ENCODE results near the gene TPGS1. TPM values are rescaled to one million over a fixed set of nuclear protein-coding genes. Genes with fewer than 3 reads are reported as not detected.

TPGS1 gene
- total and polyA plus RNA-seq, 2 of the 8 experiments (the other 6 are each of a cell fraction or from before 2014, with no cell fraction given), result 9.1 to 10.6 TPM

GRCh38 chr19:491146-491741 lies 16.1 kb upstream of the TPGS1 start:
- H2BK5ac ChIP-seq (ENCODE audit: low read depth, low read length), result no peak overlapping the region
- H3K4me1 ChIP-seq (replicated peaks in 1 of 4; ENCODE audit: control insufficient read depth in 3 of 4, insufficient read depth in 4 of 4, low read length in 3 of 4), result peaks cover 0 to 6% (median 2%) of the 10 kb centered on the region in 4 experiments; a peak in 3 of 7 replicates
- H2AK5ac ChIP-seq (ENCODE audit: low read depth, low read length), result no peak overlapping the region
- no peak overlapping the region for H3K4ac ChIP-seq (replicated peaks; ENCODE audit: insufficient read length, low read depth, low read length)
- FAIRE-seq (no peak), DNase-seq (ENCODE audit: low read depth in 1 of 2, low spot score in 2 of 2) (peak in 1 of 2 experiments; percentile 67)
- no peak overlapping the region for H4K8ac ChIP-seq (ENCODE audit: extremely low read depth, insufficient read depth, low read length)
- H3K79me2 ChIP-seq (ENCODE audit: control insufficient read depth in 1 of 2, insufficient read depth in 2 of 2, low read length in 2 of 2), result no peaks in the 10 kb centered on the region
- H3K23me2 ChIP-seq (ENCODE audit: low read depth, low read length), result peaks cover 5% of the 10 kb centered on the region; the same call in 1 of the 2 replicates
- H3K79me1 ChIP-seq (ENCODE audit: low read depth, low read length), result no peaks in the 10 kb centered on the region; the same call in 1 of the 2 replicates
- H2BK15ac ChIP-seq (ENCODE audit: low read length), result no peak overlapping the region
- peak overlapping the region; percentile 71 for H3K18ac ChIP-seq (ENCODE audit: extremely low read depth, low read length)
- CTCF ChIA-PET (ENCODE audit: partially characterized antibody), result interaction anchor here (0.8 to 1.6 kb wide), 5 partner anchors 15 to 127 kb away, joined by 3 to 7 read pairs (median 7); no protein-coding TSS in a partner anchor
- H4K5ac ChIP-seq (ENCODE audit: insufficient read length, low read depth, low read length), result no peak overlapping the region
- H2BK12ac ChIP-seq (ENCODE audit: low read depth, low read length), result no peak overlapping the region
- H4K91ac ChIP-seq (replicated peaks; ENCODE audit: insufficient read length, low read length), result no peak overlapping the region
- H2AFZ ChIP-seq (ENCODE audit: low read length), result no peak overlapping the region
- no peak overlapping the region for H3K56ac ChIP-seq (replicated peaks; ENCODE audit: insufficient read length, low read depth, low read length)
- H2BK20ac ChIP-seq (ENCODE audit: low read length), result no peak overlapping the region
- no peak overlapping the region; the same call in 1 of the 2 replicates for H3K27ac ChIP-seq (ENCODE audit: low read depth, low read length)
- H3K4me3 ChIP-seq (ENCODE audit: extremely low read depth in 1 of 4, insufficient read depth in 2 of 4, low read depth in 3 of 4, low read length in 4 of 4), result no peak overlapping the region
- no peak for TF ChIP-seq CBX5 (IDR thresholded peaks at IDR 0.05; ENCODE audit: low read depth, low read length)
- no peak for TF ChIP-seq ASH2L (IDR thresholded peaks at IDR 0.05; ENCODE audit: low read length)
- TF ChIP-seq YY1 (IDR thresholded peaks at IDR 0.05; ENCODE audit: low read depth, low read length), result no peak
- no peak for TF ChIP-seq RNF2 (IDR thresholded peaks at IDR 0.05; ENCODE audit: borderline replicate concordance, low read depth, low read length, missing control alignments, poor library complexity, severe bottlenecking)
- TF ChIP-seq JUND (IDR thresholded peaks at IDR 0.05; ENCODE audit: low read length), result no peak
- no peak for TF ChIP-seq EGR1 (IDR thresholded peaks at IDR 0.05; ENCODE audit: borderline replicate concordance, low read depth, low read length)
- no peak for TF ChIP-seq RBBP5 (IDR thresholded peaks at IDR 0.05; ENCODE audit: borderline replicate concordance, low read depth, low read length)
- TF ChIP-seq EP300 (IDR thresholded peaks at IDR 0.05; ENCODE audit: borderline replicate concordance in 1 of 2, low read depth in 2 of 2, low read length in 2 of 2), result no peak
- no peak overlapping the region for H3K14ac ChIP-seq (ENCODE audit: insufficient read length)
- peak overlapping the region in 1 of 4 experiments; percentile 9; a peak in 1 of 7 replicates for H3K9ac ChIP-seq (replicated peaks in 1 of 4; ENCODE audit: extremely low read depth in 1 of 4, low read depth in 3 of 4, low read length in 3 of 4)
- no peaks in the 10 kb centered on the region for H3K36me3 ChIP-seq (ENCODE audit: control insufficient read depth in 2 of 4, insufficient read depth in 4 of 4, low read length in 3 of 4)
- peaks cover 0 to 2% of the 10 kb centered on the region in 2 experiments; a peak in 1 of 4 replicates for H3K9me3 ChIP-seq (ENCODE audit: insufficient read depth in 2 of 2, low read depth in 1 of 2, low read length in 1 of 2)
- no peak overlapping the region for H2BK120ac ChIP-seq (replicated peaks; ENCODE audit: low read depth, low read length)
- no peak overlapping the region for H3K23ac ChIP-seq (ENCODE audit: insufficient read length)
- POLR2A ChIA-PET (ENCODE audit: partially characterized antibody), result interaction anchor here (1.2 kb wide), 1 partner anchor 146 kb away, joined by 3 read pairs; the partner anchor contains the start of gene MIER2
- H3K4me2 ChIP-seq (ENCODE audit: insufficient read depth in 1 of 2, low read depth in 2 of 2, low read length in 2 of 2), result no peak overlapping the region; a peak in 2 of 4 replicates
- H3K27me3 ChIP-seq (replicated peaks in 1 of 4; ENCODE audit: control insufficient read depth in 3 of 4, extremely low read depth in 1 of 4, insufficient read depth in 3 of 4, low read length in 3 of 4), result no peaks in the 10 kb centered on the region; a peak in 1 of 7 replicates
- 90% methylated on average over 22 of the region's 32 CpGs; no CpG with 5 or more reads in 1 of the 2 experiments for WGBS, 2 experiments (ENCODE audit: extremely low coverage in 1 of 2, insufficient coverage in 1 of 2, insufficient read length in 1 of 2, insufficient replicate concordance in 2 of 2, low coverage in 1 of 2, low lambda C conversion rate in 2 of 2, missing lambda C conversion rate in 1 of 2)
- peaks cover 0 to 1% of the 10 kb centered on the region in 2 experiments for H4K20me1 ChIP-seq (replicated peaks in 1 of 2; ENCODE audit: control insufficient read depth in 1 of 2, insufficient read depth in 2 of 2, low read length in 2 of 2)
